ENCODE measurements around the gene BLOC1S1. TPM values are rescaled to one million over a fixed set of nuclear protein-coding genes. Genes with fewer than 3 reads are reported as not detected.
A peak's percentile ranks its signal among the peaks of the same experiment; 100 is the strongest.

The BLOC1S1 gene
- total and polyA plus RNA-seq, 9 of the 15 experiments (the other 6 are each of a cell fraction or from before 2014, with no cell fraction given) = 75.2 to 161 (median 98.8) TPM

- TF ChIP-seq ZNF408 (CRISPR knock-in tag; IDR thresholded peaks at IDR 0.05; ENCODE audit: low read depth) = no peak
- no peak for TF ChIP-seq GATA2 (CRISPR knock-in tag; IDR thresholded peaks at IDR 0.05)
- TF ChIP-seq TEAD2 (tag; IDR thresholded peaks at IDR 0.05) = peak; percentile 66
- no peak for TF ChIP-seq THRB (CRISPR knock-in tag; conservative IDR thresholded peaks at IDR 0.05)
- 0 out of 4 replicates have a peak, but pooled peaks of 1 of the 2 experiments have one; percentile 9 for TF ChIP-seq RCOR1 (IDR thresholded peaks at IDR 0.05; ENCODE audit: borderline replicate concordance in 1 of 2, low read depth in 2 of 2, low read length in 2 of 2)
- TF ChIP-seq WHSC1 (IDR thresholded peaks at IDR 0.05; ENCODE audit: low read length) = no peak
- peak; percentile 56; the same call in 1 of the 2 replicates for TF ChIP-seq DIDO1 (tag; IDR thresholded peaks at IDR 0.05; ENCODE audit: low read depth)
- TF ChIP-seq MAFG (tag; conservative IDR thresholded peaks at IDR 0.05) = 0 out of 2 replicates have a peak, but pooled peaks have one; percentile 15
- peak; percentile 97 for TF ChIP-seq PRDM10 (IDR thresholded peaks at IDR 0.05; ENCODE audit: partially characterized antibody)
- TF ChIP-seq ZNF778 (CRISPR knock-in tag; IDR thresholded peaks at IDR 0.05) = no peak
- no peak for TF ChIP-seq RNF219 (CRISPR knock-in tag; IDR thresholded peaks at IDR 0.05)
- no peak for TF ChIP-seq ZNF592 (IDR thresholded peaks at IDR 0.05)
Observed at GRCh38 chr12:55681142-55682077, 34.4 kb upstream of the BLOC1S1 start (continued).
